Esophagus muscularis mucosa (tissue), 4 donors: ENCODE data around the gene MFSD1. TPM values are rescaled to one million over a fixed set of nuclear protein-coding genes. Genes with fewer than 3 reads are reported as not detected.

Source experiments
- DNase-seq: peaks from one replicate; pipeline ENCODE4 v3.0.0-alpha.2; 2017; ENCODE audit errors: extremely low spot score
- H3K27ac ChIP-seq, 4 donors: fragments of 200-600 bp; sonication (generic); replicated peaks in 1 of 4; 1 replicate in 3 of 4; 2 replicates in 1 of 4; pipeline ENCODE4 v1.5.1; 2016 to 2019; ENCODE audit warnings: mild to moderate bottlenecking in 1 of 4
- H3K27me3 ChIP-seq, 4 donors: fragments of 200-600 bp; sonication (generic); one replicate each; pipeline versions ENCODE4 v1.5.1 to v1.6.0; 2016 to 2019
- H3K36me3 ChIP-seq, 4 donors: fragments of 200-600 bp; sonication (generic); one replicate each; pipeline ENCODE4 v1.5.1; 2016 to 2019
- H3K4me1 ChIP-seq, 4 donors: fragments of 200-600 bp; sonication (generic); one replicate each; pipeline ENCODE4 v1.5.1; 2016 to 2019
- H3K4me3 ChIP-seq, 4 donors: fragments of 200-600 bp; sonication (generic); 1 replicate in 2 of 4; 2 replicates in 2 of 4; pipeline ENCODE4 v1.5.1; 2016 to 2019; ENCODE audit warnings: mild to moderate bottlenecking in 4 of 4, moderate library complexity in 1 of 4
- H3K9me3 ChIP-seq, 4 donors: fragments of 200-600 bp; sonication (generic); 1 replicate in 3 of 4; 2 replicates in 1 of 4; pipeline ENCODE4 v1.5.1; 2016 to 2019
- EP300 ChIP-seq: sonication (generic); formaldehyde crosslinking; IDR thresholded peaks from one replicate; pipeline ENCODE4 v1.6.1; 2017; ENCODE audit warnings: antibody characterized with exemption
- POLR2A ChIP-seq: fragments of 450-650 bp; IDR thresholded peaks from one replicate; pipeline ENCODE4 v1.6.1; 2017; ENCODE audit warnings: antibody characterized with exemption, moderate library complexity, mild to moderate bottlenecking, low read depth
- POLR2AphosphoS5 ChIP-seq, 2 donors: sonication (generic); formaldehyde crosslinking; IDR thresholded peaks; one replicate each; pipeline ENCODE4 v1.6.1; 2017; ENCODE audit warnings: antibody characterized with exemption in 2 of 2
- WGBS: methylation state at CpG from one replicate; pipeline ENCODE4 v1.1.5; 2018; 5-methylcytosine and 5-hydroxymethylcytosine counted together
- intact Hi-C: fragments of 100-400 bp; cut with DNase I; formaldehyde crosslinking; loops from one replicate; pipeline ENCODE4 v1.15.1; 2023
- total RNA-seq, 4 donors: library from RNA; depleted of rRNA; stranded (reverse); fragments of >200 nt; gene quantifications; one replicate each; pipeline versions ENCODE4 v1.1.0 to v1.2.1, GENCODE V29; 2016
- TF ChIP-seq, protein P1 (sequence below), 3 experiments: fragments of 200-600 bp in 2 of 3; fragments of 450-650 bp in 1 of 3; sonication (generic) in 2 of 3; IDR thresholded peaks; one replicate each; pipeline ENCODE4 v1.5.1; 2017 to 2019; ENCODE audit warnings: antibody characterized with exemption in 3 of 3, mild to moderate bottlenecking in 2 of 3, moderate library complexity in 1 of 3

MFSD1 gene, protein sequence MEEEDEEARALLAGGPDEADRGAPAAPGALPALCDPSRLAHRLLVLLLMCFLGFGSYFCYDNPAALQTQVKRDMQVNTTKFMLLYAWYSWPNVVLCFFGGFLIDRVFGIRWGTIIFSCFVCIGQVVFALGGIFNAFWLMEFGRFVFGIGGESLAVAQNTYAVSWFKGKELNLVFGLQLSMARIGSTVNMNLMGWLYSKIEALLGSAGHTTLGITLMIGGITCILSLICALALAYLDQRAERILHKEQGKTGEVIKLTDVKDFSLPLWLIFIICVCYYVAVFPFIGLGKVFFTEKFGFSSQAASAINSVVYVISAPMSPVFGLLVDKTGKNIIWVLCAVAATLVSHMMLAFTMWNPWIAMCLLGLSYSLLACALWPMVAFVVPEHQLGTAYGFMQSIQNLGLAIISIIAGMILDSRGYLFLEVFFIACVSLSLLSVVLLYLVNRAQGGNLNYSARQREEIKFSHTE
- 10 to 100 TPM; 45.7 to 74.9 (median 50.3) TPM for total RNA-seq

GRCh38 chr3:158801696-158802408 lies at the start of gene MFSD1:
MFSD1 (plus strand) TSS chr3:158802054; CDS start chr3:158802153, 99 bp downstream.
- TF ChIP-seq POLR2AphosphoS5 (IDR thresholded peaks at IDR 0.05) (peak; percentile 95 to 97), EP300 (no peak), POLR2A (peak; percentile 63)
- TF ChIP-seq, protein P1, sequence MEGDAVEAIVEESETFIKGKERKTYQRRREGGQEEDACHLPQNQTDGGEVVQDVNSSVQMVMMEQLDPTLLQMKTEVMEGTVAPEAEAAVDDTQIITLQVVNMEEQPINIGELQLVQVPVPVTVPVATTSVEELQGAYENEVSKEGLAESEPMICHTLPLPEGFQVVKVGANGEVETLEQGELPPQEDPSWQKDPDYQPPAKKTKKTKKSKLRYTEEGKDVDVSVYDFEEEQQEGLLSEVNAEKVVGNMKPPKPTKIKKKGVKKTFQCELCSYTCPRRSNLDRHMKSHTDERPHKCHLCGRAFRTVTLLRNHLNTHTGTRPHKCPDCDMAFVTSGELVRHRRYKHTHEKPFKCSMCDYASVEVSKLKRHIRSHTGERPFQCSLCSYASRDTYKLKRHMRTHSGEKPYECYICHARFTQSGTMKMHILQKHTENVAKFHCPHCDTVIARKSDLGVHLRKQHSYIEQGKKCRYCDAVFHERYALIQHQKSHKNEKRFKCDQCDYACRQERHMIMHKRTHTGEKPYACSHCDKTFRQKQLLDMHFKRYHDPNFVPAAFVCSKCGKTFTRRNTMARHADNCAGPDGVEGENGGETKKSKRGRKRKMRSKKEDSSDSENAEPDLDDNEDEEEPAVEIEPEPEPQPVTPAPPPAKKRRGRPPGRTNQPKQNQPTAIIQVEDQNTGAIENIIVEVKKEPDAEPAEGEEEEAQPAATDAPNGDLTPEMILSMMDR (IDR thresholded peaks at IDR 0.05) = peak in 1 of 3 experiments; percentile 22
- H3K9me3 ChIP-seq = no peaks in the 10 kb centered on the region
- WGBS = under 1% methylated on average over 25 of the region's 61 CpGs
- peak; percentile 99 for DNase-seq
- peak within 1 kb of the TSS; percentile 79 to 91 (median 86) for H3K27ac ChIP-seq
- peaks cover 20 to 38% (median 33%) of the 10 kb centered on the region in 4 donors for H3K4me1 ChIP-seq
- intact Hi-C loops = no loop called here
- H3K36me3 ChIP-seq = peaks cover 0 to 13% (median 6%) of the 10 kb centered on the region in 4 donors
- no peaks in the 10 kb centered on the region for H3K27me3 ChIP-seq
- peak within 1 kb of the TSS; percentile 86 to 91 (median 88) for H3K4me3 ChIP-seq

DNA sequence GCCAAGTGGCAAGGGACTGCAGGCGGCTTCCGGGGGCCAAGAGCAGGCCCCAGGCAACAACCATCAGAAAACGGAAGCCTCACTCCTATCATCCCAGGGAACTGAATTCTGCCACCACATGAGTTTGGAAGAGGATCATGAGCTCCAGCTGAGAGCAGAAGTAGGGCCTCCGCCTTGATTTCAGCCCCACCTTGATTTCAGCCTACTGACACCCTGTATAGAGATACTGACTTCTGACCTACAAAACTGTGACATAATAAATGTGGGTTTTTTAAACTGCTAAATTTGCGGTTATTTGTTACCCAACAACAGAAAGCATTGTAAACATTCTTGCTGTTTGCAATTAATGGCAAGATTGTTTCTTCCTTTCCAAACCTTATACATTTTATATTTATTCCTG lies 48.0 kb upstream of the MFSD1 start:
- H3K4me3 ChIP-seq = no peak overlapping the region
- H3K27ac ChIP-seq = no peak overlapping the region
- DNase-seq = no peak
- H3K27me3 ChIP-seq = no peaks in the 10 kb centered on the region
- peaks cover 0 to 17% (median 6%) of the 10 kb centered on the region in 4 donors for H3K4me1 ChIP-seq
- intact Hi-C loops = no loop called here
- TF ChIP-seq POLR2AphosphoS5 (IDR thresholded peaks at IDR 0.05) (no peak), POLR2A (no peak), EP300 (no peak)
- TF ChIP-seq, protein P1 (IDR thresholded peaks at IDR 0.05) = no peak
- WGBS = 98% methylated on average over 5 of the region's 5 CpGs
- H3K36me3 ChIP-seq = peaks cover 0 to 12% (median 3%) of the 10 kb centered on the region in 4 donors
- H3K9me3 ChIP-seq = no peaks in the 10 kb centered on the region

- Histone ChIP-seq H3K4me1 (peaks cover 0 to 15% (median 11%) of the 10 kb centered on the region in 4 donors), H3K4me3 (no peak overlapping the region), H3K27me3 (no peaks in the 10 kb centered on the region), H3K27ac (no peak overlapping the region), H3K9me3 (no peaks in the 10 kb centered on the region), H3K36me3 (peaks cover 0 to 2% (median under 1%) of the 10 kb centered on the region in 4 donors)
- TF ChIP-seq, protein P1 (IDR thresholded peaks at IDR 0.05) = no peak
- TF ChIP-seq POLR2A (no peak), POLR2AphosphoS5 (IDR thresholded peaks at IDR 0.05) (no peak), EP300 (no peak)
- intact Hi-C loops = no loop called here
- 70% methylated on average over 2 of the region's 2 CpGs for WGBS
- DNase-seq = no peak
Observed at GRCh38 chr3:158755421-158755820, 46.4 kb upstream of the MFSD1 start.

- Histone ChIP-seq H3K4me1 (peaks cover 11 to 46% (median 31%) of the 10 kb centered on the region in 4 donors), H3K9me3 (no peaks in the 10 kb centered on the region), H3K36me3 (peaks cover 0 to 4% (median 0%) of the 10 kb centered on the region in 4 donors), H3K4me3 (no peak overlapping the region), H3K27ac (no peak overlapping the region), H3K27me3 (no peaks in the 10 kb centered on the region)
- DNase-seq = no peak
- intact Hi-C loops = no loop called here
- 77% methylated on average over 3 of the region's 3 CpGs for WGBS
- TF ChIP-seq, protein P1 (IDR thresholded peaks at IDR 0.05) = no peak
- no peak for TF ChIP-seq POLR2AphosphoS5 (IDR thresholded peaks at IDR 0.05)
Observed at GRCh38 chr3:158761350-158761749, 40.5 kb upstream of the MFSD1 start.
